Neural progenitor cell (in vitro differentiated cells): ENCODE data around the gene EML5.

ENCODE experiments used
- EZH2 ChIP-seq: fragments of 200-600 bp; sonication (generic); IDR thresholded peaks from 2 replicates; pipeline ENCODE4 v1.6.1; 2017; ENCODE audit warnings: antibody characterized with exemption, mild to moderate bottlenecking, moderate library complexity
- TF ChIP-seq, protein P1 (sequence below): fragments of 200-600 bp; sonication (generic); IDR thresholded peaks from 2 replicates; pipeline ENCODE4 v1.5.1; 2017; ENCODE audit warnings: antibody characterized with exemption, mild to moderate bottlenecking

DNA sequence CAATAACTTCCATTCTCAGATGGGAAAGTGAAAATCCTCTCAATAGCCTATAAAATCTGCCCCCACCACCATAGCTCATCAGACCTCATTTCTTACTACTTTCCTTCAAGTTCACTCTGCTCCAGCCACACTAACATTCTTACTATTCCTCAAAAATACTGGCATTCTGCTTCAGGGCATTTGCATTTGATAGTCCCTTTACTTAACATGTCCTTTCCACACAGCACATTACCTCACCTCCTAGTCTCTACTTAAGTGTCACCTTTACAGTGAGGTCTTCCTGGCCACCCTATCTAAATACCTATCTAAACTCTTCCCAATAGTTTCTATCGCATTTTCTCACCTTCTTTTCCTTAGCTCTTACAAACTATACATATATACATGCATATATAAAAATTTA lies 6.8 kb downstream of the EML5 start:
- TF ChIP-seq, protein P1, sequence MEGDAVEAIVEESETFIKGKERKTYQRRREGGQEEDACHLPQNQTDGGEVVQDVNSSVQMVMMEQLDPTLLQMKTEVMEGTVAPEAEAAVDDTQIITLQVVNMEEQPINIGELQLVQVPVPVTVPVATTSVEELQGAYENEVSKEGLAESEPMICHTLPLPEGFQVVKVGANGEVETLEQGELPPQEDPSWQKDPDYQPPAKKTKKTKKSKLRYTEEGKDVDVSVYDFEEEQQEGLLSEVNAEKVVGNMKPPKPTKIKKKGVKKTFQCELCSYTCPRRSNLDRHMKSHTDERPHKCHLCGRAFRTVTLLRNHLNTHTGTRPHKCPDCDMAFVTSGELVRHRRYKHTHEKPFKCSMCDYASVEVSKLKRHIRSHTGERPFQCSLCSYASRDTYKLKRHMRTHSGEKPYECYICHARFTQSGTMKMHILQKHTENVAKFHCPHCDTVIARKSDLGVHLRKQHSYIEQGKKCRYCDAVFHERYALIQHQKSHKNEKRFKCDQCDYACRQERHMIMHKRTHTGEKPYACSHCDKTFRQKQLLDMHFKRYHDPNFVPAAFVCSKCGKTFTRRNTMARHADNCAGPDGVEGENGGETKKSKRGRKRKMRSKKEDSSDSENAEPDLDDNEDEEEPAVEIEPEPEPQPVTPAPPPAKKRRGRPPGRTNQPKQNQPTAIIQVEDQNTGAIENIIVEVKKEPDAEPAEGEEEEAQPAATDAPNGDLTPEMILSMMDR: no peak
- no peak for TF ChIP-seq EZH2
